Type B pancreatic cell (in vitro differentiated cells): ENCODE data around the gene CLMN. TPM values are rescaled to one million over a fixed set of nuclear protein-coding genes. Genes with fewer than 3 reads are reported as not detected.

Source experiments
- DNase-seq: peaks from one replicate; pipeline ENCODE4 v3.0.0; 2021; ENCODE audit warnings: mixed read lengths; ENCODE audit not compliant: unreplicated experiment; ENCODE audit errors: extremely low spot score
- H3K27ac Mint-ChIP-seq: 2 replicates; pipeline ENCODE4 v1.8.0; 2021; ENCODE audit warnings: mild to moderate bottlenecking, mixed read lengths
- H3K27me3 Mint-ChIP-seq: 2 replicates; pipeline ENCODE4 v1.8.0; 2021; ENCODE audit warnings: mixed read lengths
- H3K36me3 Mint-ChIP-seq: 2 replicates; pipeline ENCODE4 v1.8.0; 2021; ENCODE audit warnings: mixed read lengths
- H3K4me1 Mint-ChIP-seq: one replicate; pipeline ENCODE4 v1.8.0; 2021; ENCODE audit warnings: mixed read lengths; ENCODE audit not compliant: unreplicated experiment
- H3K4me3 Mint-ChIP-seq: 2 replicates; pipeline ENCODE4 v1.8.0; 2021; ENCODE audit warnings: mild to moderate bottlenecking, mixed read lengths
- H3K9me3 Mint-ChIP-seq: 2 replicates; pipeline ENCODE4 v1.8.0; 2021; ENCODE audit warnings: mixed read lengths
- total RNA-seq: library from RNA; stranded (reverse); gene quantifications from 2 replicates; pipeline ENCODE4 v1.2.1, GENCODE V29; 2021; ENCODE audit warnings: low replicate concordance
- TF ChIP-seq, protein P1 (sequence below): fragments of 200-600 bp; sonication (generic); conservative IDR thresholded peaks from 2 replicates; pipeline ENCODE4 v1.5.0; 2021; ENCODE audit warnings: antibody characterized with exemption, mild to moderate bottlenecking

The CLMN gene
- total RNA-seq, 1 donor from 2014 or later: 23.0 TPM

DNA sequence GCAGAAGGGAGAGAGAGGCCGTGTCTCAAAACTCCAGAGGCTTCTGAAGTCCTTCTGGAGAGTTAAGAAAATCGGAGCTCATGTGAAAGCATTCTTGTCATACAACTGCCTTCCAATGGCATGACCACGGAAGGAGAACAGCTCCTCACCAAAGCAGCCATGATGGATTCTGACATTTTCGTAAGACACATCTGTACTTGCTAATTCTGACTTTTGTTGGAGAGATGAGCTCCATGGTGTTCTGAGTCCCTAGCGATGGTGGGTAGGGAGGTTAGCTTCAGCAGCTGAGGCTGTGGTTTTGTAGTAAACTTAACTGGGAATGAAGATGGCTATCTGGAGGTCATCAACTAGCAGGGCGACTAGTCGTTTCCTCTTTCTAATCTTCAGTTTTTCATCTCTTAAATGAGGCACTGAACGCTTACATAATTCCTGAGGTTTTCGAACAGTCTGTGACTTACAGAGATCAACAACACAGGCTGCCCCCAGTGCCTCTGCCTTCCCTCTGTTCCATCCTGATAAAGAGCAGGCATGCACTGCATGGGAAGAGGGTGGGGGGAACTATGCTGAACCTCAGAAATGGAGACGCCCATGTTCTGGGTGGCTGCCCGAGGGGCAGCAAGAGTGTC lies 133.8 kb downstream of the CLMN start:
- no peaks in the 10 kb centered on the region for H3K27me3 Mint-ChIP-seq
- H3K27ac Mint-ChIP-seq: no peak overlapping the region
- TF ChIP-seq, protein P1, sequence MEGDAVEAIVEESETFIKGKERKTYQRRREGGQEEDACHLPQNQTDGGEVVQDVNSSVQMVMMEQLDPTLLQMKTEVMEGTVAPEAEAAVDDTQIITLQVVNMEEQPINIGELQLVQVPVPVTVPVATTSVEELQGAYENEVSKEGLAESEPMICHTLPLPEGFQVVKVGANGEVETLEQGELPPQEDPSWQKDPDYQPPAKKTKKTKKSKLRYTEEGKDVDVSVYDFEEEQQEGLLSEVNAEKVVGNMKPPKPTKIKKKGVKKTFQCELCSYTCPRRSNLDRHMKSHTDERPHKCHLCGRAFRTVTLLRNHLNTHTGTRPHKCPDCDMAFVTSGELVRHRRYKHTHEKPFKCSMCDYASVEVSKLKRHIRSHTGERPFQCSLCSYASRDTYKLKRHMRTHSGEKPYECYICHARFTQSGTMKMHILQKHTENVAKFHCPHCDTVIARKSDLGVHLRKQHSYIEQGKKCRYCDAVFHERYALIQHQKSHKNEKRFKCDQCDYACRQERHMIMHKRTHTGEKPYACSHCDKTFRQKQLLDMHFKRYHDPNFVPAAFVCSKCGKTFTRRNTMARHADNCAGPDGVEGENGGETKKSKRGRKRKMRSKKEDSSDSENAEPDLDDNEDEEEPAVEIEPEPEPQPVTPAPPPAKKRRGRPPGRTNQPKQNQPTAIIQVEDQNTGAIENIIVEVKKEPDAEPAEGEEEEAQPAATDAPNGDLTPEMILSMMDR: no peak
- DNase-seq: no peak
- H3K4me3 Mint-ChIP-seq: no peak overlapping the region
- H3K4me1 Mint-ChIP-seq: peaks cover 7% of the 10 kb centered on the region
- H3K9me3 Mint-ChIP-seq: peaks cover 10% of the 10 kb centered on the region
- peaks cover 15% of the 10 kb centered on the region for H3K36me3 Mint-ChIP-seq

DNA sequence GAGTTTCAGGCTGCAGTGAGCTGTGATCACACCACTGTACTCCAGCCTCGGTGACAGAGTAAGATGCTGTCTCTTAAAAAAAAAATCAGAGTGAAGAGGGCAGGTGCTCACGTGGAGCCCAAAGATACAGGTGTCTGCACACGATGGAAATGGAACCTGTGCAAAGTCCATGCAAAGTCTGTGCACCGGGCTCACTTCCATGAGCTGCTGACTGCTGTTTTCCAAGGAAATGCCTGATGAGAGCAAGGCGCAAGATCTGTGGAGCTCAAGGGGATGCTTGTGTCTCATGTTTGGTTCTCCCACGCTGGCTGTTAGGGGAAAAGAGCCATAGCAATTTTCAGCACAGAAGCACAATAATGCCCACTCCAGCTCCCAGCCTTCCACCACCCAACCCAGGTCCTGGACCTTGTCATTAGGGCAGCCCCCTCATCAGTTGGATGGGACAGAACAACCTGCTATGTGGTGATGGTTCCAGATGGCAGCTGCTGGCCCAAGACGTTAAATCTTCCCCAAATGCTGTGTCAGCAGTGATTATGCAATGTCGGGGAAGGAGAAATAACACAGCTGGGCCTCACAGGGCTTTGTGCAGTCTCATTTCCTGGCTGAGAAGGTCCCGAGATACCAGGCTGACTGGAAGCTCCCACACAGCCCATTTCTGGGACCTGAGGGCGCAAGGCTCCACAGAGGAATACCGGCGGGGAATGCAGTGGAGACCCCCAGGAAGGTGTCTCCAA lies 134.5 kb downstream of the CLMN start:
- H3K4me3 Mint-ChIP-seq: no peak overlapping the region
- no peak for DNase-seq
- H3K27ac Mint-ChIP-seq: no peak overlapping the region
- no peaks in the 10 kb centered on the region for H3K27me3 Mint-ChIP-seq
- peaks cover 15% of the 10 kb centered on the region for H3K36me3 Mint-ChIP-seq
- H3K9me3 Mint-ChIP-seq: peaks cover 10% of the 10 kb centered on the region
- peaks cover 7% of the 10 kb centered on the region for H3K4me1 Mint-ChIP-seq
- TF ChIP-seq, protein P1: no peak

DNA sequence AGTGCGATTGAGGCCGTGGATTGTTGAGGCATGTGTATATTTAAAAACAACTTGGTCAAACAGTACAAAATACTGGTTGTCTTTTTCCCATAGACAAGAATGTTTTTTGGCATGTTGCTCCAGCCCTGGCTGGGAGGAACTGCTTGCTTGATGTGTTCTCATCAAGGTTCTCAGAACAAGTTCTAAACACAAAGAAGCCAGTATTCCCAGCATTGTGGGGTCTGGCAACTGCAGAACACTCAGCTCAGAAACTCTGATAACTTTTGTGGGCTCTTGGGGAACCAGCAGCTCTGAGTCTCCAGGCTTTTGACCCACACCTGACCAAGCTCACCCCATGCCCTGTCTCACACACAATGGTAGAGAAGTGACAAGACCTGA lies 135.3 kb downstream of the CLMN start:
- Mint-ChIP-seq H3K27ac (no peak overlapping the region), H3K9me3 (peaks cover 10% of the 10 kb centered on the region), H3K4me1 (peaks cover 7% of the 10 kb centered on the region), H3K36me3 (peaks cover 19% of the 10 kb centered on the region), H3K4me3 (no peak overlapping the region), H3K27me3 (no peaks in the 10 kb centered on the region)
- TF ChIP-seq, protein P1: no peak
- no peak for DNase-seq

DNA sequence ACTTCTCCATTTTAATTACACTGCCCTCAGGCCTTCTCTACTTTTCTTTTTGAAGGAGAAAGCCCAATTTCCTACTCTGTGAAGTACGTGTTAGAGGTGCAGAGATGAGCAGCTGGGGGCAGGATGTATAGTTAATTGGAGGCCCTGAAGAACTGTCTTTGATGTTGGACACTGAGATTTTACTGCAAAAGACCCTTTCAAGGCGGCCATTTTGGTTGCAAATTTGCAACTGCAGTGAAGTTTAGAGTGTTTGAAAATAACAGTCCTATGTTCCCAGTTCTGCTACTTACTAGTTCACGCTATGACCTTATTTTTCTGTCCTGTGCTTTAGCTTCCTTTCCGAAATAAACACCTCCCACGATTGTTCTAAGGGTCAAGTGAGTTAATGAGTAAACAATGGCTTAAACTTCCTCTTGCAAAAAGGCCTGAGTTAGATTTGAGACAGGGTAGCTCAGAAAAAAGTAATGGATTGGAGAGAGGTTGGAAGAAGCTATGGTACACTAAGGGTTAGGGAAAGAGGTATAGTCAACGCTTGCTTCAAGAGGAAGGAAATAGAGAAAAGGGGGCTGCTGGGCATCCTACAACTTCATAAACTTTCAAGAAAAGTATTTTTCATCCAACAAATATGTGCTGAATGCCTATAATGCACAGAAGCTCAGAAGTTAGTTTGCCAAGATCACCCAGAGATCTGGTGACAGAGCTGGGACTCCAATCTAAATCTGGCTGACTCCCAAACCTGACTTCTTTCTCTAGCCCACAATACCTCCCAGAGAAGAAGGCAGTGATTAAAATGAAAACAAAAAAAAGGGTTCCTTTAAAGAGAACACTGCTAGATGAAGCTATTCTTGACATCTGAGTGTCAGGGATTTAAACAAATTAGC lies 135.9 kb downstream of the CLMN start:
- TF ChIP-seq, protein P1: no peak
- peaks cover 7% of the 10 kb centered on the region for H3K4me1 Mint-ChIP-seq
- peaks cover 10% of the 10 kb centered on the region for H3K9me3 Mint-ChIP-seq
- H3K4me3 Mint-ChIP-seq: no peak overlapping the region
- no peak for DNase-seq
- no peaks in the 10 kb centered on the region for H3K27me3 Mint-ChIP-seq
- H3K36me3 Mint-ChIP-seq: peaks cover 17% of the 10 kb centered on the region
- H3K27ac Mint-ChIP-seq: no peak overlapping the region

DNA sequence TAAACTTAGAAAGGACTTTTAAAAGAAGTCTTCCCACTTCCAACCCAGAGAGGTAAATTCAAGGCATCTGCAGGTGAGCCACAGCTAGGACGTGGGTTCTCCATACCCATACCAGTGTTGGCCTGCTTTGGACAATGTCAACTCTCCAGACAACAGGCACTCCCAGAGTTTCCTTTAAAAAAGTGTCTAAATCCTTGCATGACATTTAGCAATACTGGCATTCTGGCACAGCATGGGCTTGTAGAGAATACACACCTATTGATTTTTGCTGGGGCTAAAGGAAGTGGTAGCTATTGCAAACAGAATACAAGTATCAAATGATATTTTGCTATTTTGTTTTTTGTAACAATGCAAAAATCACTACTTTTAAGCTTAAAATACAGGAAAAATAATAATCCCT lies 136.6 kb downstream of the CLMN start:
- Mint-ChIP-seq H3K4me3 (no peak overlapping the region), H3K36me3 (peaks cover 10% of the 10 kb centered on the region)

More for the DNA sequence above, 136.6 kb downstream of the CLMN start:
- no peaks in the 10 kb centered on the region for H3K27me3 Mint-ChIP-seq
- peaks cover 7% of the 10 kb centered on the region for H3K9me3 Mint-ChIP-seq
- H3K27ac Mint-ChIP-seq: no peak overlapping the region
- H3K4me1 Mint-ChIP-seq: peaks cover 7% of the 10 kb centered on the region
- no peak for DNase-seq
- TF ChIP-seq, protein P1: no peak
